Neural cell (in vitro differentiated cells): ENCODE results near the gene AGPAT3.

Experiments used
- CTCF ChIP-seq: fragments of 450-650 bp; IDR thresholded peaks from 2 replicates; pipeline ENCODE4 v1.5.1; 2014; ENCODE audit warnings: antibody characterized with exemption, mild to moderate bottlenecking, moderate library complexity; ENCODE audit not compliant: poor library complexity, severe bottlenecking
- EZH2 ChIP-seq: fragments of 200-600, 300-800 bp; shearing (Covaris generic), sonication (generic); IDR thresholded peaks from 2 replicates; pipeline ENCODE4 v1.6.1; 2014; ENCODE audit warnings: antibody characterized with exemption, low read length, borderline replicate concordance, mild to moderate bottlenecking; ENCODE audit not compliant: insufficient read depth, poor library complexity, severe bottlenecking
- POLR2AphosphoS5 ChIP-seq: IDR thresholded peaks from 2 replicates; pipeline ENCODE4 v1.6.1; 2012
- RAD21 ChIP-seq: fragments of 450-650 bp; conservative IDR thresholded peaks from 2 replicates; pipeline ENCODE4 v1.6.1; 2014; ENCODE audit warnings: antibody characterized with exemption, mild to moderate bottlenecking, moderate library complexity

DNA sequence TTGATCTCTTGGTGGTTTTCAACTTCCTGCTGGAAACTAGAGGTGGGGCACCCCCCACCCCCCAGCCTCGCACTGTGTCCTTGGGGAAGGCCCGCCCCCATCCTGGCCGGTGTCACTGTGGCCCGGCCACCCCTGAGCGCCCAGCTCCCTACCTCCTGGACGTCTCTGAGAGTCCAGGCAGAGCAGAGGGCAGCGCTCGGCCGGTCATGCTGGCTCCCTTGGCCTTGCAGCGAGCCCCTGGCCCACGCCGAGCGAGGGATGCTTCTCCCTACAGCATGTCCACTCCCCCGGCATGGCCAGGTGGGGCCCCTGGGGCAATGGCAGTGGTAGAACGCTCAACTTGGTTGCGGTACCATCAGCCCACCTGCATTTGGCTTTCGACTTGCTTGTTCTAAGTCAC lies 118.4 kb downstream of the AGPAT3 start:
- TF ChIP-seq CTCF: no peak
- no peak for TF ChIP-seq POLR2AphosphoS5
- no peak for TF ChIP-seq EZH2
- TF ChIP-seq RAD21: no peak
